ENCODE data around the gene ITGB3.

Gene ITGB3

GRCh38 chr17:47315451-47316266, 62.0 kb downstream of the ITGB3 start:
- peak; percentile 81 for ATAC-seq (replicated peaks)
- Mint-ChIP-seq H3K4me1 (ENCODE audit: low read depth in 2 of 2) (no peaks in the 10 kb centered on the region), H3K27me3 (no peaks in the 10 kb centered on the region), H3K36me3 (ENCODE audit: insufficient read depth) (no peaks in the 10 kb centered on the region), H3K27ac (no peak overlapping the region), H3K4me3 (no peak overlapping the region), H3K9me3 (no peaks in the 10 kb centered on the region)
- peak; percentile 7 to 28 (median 26) for DNase-seq

- Mint-ChIP-seq H3K27ac (no peak overlapping the region), H3K4me1 (ENCODE audit: low read depth in 2 of 2) (no peaks in the 10 kb centered on the region), H3K27me3 (no peaks in the 10 kb centered on the region), H3K9me3 (no peaks in the 10 kb centered on the region), H3K4me3 (no peak overlapping the region), H3K36me3 (ENCODE audit: insufficient read depth) (no peaks in the 10 kb centered on the region)
- no peak for DNase-seq
- no peak for ATAC-seq (replicated peaks)
Measured at GRCh38 chr17:47316311-47316710, 62.7 kb downstream of the ITGB3 start.

GRCh38 chr17:47317119-47317518, 63.5 kb downstream of the ITGB3 start:
- DNase-seq (no peak), ATAC-seq (replicated peaks) (no peak)
- Mint-ChIP-seq H3K27ac (no peak overlapping the region), H3K36me3 (ENCODE audit: insufficient read depth) (no peaks in the 10 kb centered on the region), H3K9me3 (no peaks in the 10 kb centered on the region), H3K4me3 (no peak overlapping the region), H3K4me1 (ENCODE audit: low read depth in 2 of 2) (no peaks in the 10 kb centered on the region), H3K27me3 (no peaks in the 10 kb centered on the region)

- Mint-ChIP-seq H3K4me3 (no peak overlapping the region), H3K27ac (no peak overlapping the region), H3K4me1 (ENCODE audit: low read depth in 2 of 2) (peaks cover 4% of the 10 kb centered on the region in 2 donors), H3K36me3 (ENCODE audit: insufficient read depth) (peaks cover 2% of the 10 kb centered on the region), H3K27me3 (no peaks in the 10 kb centered on the region), H3K9me3 (no peaks in the 10 kb centered on the region)
- DNase-seq (no peak), ATAC-seq (replicated peaks) (no peak)
Measured at GRCh38 chr17:47318197-47318918, 64.7 kb downstream of the ITGB3 start.

- DNase-seq: no peak
- peaks cover 4% of the 10 kb centered on the region for H3K36me3 Mint-ChIP-seq (ENCODE audit: insufficient read depth)
- H3K27ac Mint-ChIP-seq: no peak overlapping the region
Measured at GRCh38 chr17:47320879-47321502, 67.4 kb downstream of the ITGB3 start.

GRCh38 chr17:47323382-47324223, 70.0 kb downstream of the ITGB3 start, which contains the start of gene EFCAB13:
TSS of gene EFCAB13 (plus strand) at chr17:47323955. CDS start at chr17:47328354, 4,399 bp downstream.
- ATAC-seq (replicated peaks): peak; percentile 91
- H3K4me3 Mint-ChIP-seq: peak within 1 kb of the TSS; percentile 92 to 99
- peaks cover 13 to 23% of the 10 kb centered on the region in 2 donors for H3K4me1 Mint-ChIP-seq (ENCODE audit: low read depth in 2 of 2)
- no peaks in the 10 kb centered on the region for H3K9me3 Mint-ChIP-seq
- DNase-seq: peak; percentile 68 to 76 (median 71)
- peaks cover 4% of the 10 kb centered on the region for H3K36me3 Mint-ChIP-seq (ENCODE audit: insufficient read depth)
- no peaks in the 10 kb centered on the region for H3K27me3 Mint-ChIP-seq
- H3K27ac Mint-ChIP-seq: peak within 1 kb of the TSS; percentile 71 to 97

More at GRCh38 chr17:47320879-47321502, 67.4 kb downstream of the ITGB3 start:
- Mint-ChIP-seq H3K9me3 (no peaks in the 10 kb centered on the region), H3K4me1 (ENCODE audit: low read depth in 2 of 2) (peaks cover 13 to 23% of the 10 kb centered on the region in 2 donors), H3K27me3 (no peaks in the 10 kb centered on the region), H3K4me3 (no peak overlapping the region)
- ATAC-seq (replicated peaks): no peak

- no peaks in the 10 kb centered on the region for H3K27me3 Mint-ChIP-seq
- DNase-seq (peak; percentile 27 to 39 (median 38)), ATAC-seq (replicated peaks) (peak; percentile 48)
- H3K9me3 Mint-ChIP-seq: no peaks in the 10 kb centered on the region
- peak overlapping the region; percentile 71 to 97 for H3K27ac Mint-ChIP-seq
- peaks cover 13 to 23% of the 10 kb centered on the region in 2 donors for H3K4me1 Mint-ChIP-seq (ENCODE audit: low read depth in 2 of 2)
- peaks cover 4% of the 10 kb centered on the region for H3K36me3 Mint-ChIP-seq (ENCODE audit: insufficient read depth)
- H3K4me3 Mint-ChIP-seq: peak overlapping the region; percentile 92 to 99
Measured at GRCh38 chr17:47324224-47325020, 70.8 kb downstream of the ITGB3 start.

- Mint-ChIP-seq H3K4me3 (peak overlapping the region; percentile 92 to 99), H3K27me3 (no peaks in the 10 kb centered on the region), H3K9me3 (no peaks in the 10 kb centered on the region), H3K27ac (peak overlapping the region in 1 of 2 donors; percentile 97), H3K36me3 (ENCODE audit: insufficient read depth) (peaks cover 4% of the 10 kb centered on the region), H3K4me1 (ENCODE audit: low read depth in 2 of 2) (peaks cover 13 to 23% of the 10 kb centered on the region in 2 donors)
- DNase-seq (no peak), ATAC-seq (replicated peaks) (no peak)
Measured at GRCh38 chr17:47325176-47325575, 71.5 kb downstream of the ITGB3 start.

- no peak overlapping the region for H3K27ac Mint-ChIP-seq
- H3K36me3 Mint-ChIP-seq (ENCODE audit: insufficient read depth): no peaks in the 10 kb centered on the region
- no peaks in the 10 kb centered on the region for H3K27me3 Mint-ChIP-seq
- DNase-seq: no peak
- H3K4me1 Mint-ChIP-seq (ENCODE audit: low read depth in 2 of 2): peaks cover 0 to under 1% of the 10 kb centered on the region in 2 donors
- no peak for ATAC-seq (replicated peaks)
- H3K9me3 Mint-ChIP-seq: no peaks in the 10 kb centered on the region
- no peak overlapping the region for H3K4me3 Mint-ChIP-seq
Measured at GRCh38 chr17:47330548-47330947, 76.9 kb downstream of the ITGB3 start.

GRCh38 chr17:47332287-47332686, 78.7 kb downstream of the ITGB3 start:
- no peaks in the 10 kb centered on the region for H3K27me3 Mint-ChIP-seq

GRCh38 chr17:47335101-47335936, 81.7 kb downstream of the ITGB3 start:
- Mint-ChIP-seq H3K4me3 (no peak overlapping the region), H3K9me3 (no peaks in the 10 kb centered on the region), H3K4me1 (ENCODE audit: low read depth in 2 of 2) (no peaks in the 10 kb centered on the region), H3K27ac (no peak overlapping the region), H3K27me3 (no peaks in the 10 kb centered on the region), H3K36me3 (ENCODE audit: insufficient read depth) (no peaks in the 10 kb centered on the region)
- no peak for DNase-seq
- no peak for ATAC-seq (replicated peaks)

More at GRCh38 chr17:47332287-47332686, 78.7 kb downstream of the ITGB3 start:
- H3K4me3 Mint-ChIP-seq: no peak overlapping the region
- H3K27ac Mint-ChIP-seq: no peak overlapping the region
- no peaks in the 10 kb centered on the region for H3K36me3 Mint-ChIP-seq (ENCODE audit: insufficient read depth)
- H3K9me3 Mint-ChIP-seq: no peaks in the 10 kb centered on the region
- ATAC-seq (replicated peaks): no peak
- H3K4me1 Mint-ChIP-seq (ENCODE audit: low read depth in 2 of 2): no peaks in the 10 kb centered on the region
- no peak for DNase-seq
